SH-SY5Y (cell line): ENCODE results near the gene SNTG2.

Experiments
- GATA2 ChIP-seq: IDR thresholded peaks from 2 replicates; pipeline ENCODE4 v1.6.1; 2011; ENCODE audit warnings: mild to moderate bottlenecking, low read depth, low read length
- GATA3 ChIP-seq: IDR thresholded peaks from 2 replicates; pipeline ENCODE4 v1.6.1; 2011; ENCODE audit warnings: low read depth, mild to moderate bottlenecking, low read length, moderate library complexity

GRCh38 chr2:1159013-1159412, 208.4 kb downstream of the SNTG2 start:
- TF ChIP-seq GATA2 (no peak), GATA3 (no peak)
